Measurements from ENCODE around the gene MIS12. TPM values are rescaled to one million over a fixed set of nuclear protein-coding genes. Genes with fewer than 3 reads are reported as not detected.

The MIS12 gene
- total and polyA plus RNA-seq, 2 of the 4 experiments (the other 2 are of a cell fraction), result 7.5 to 11.7 TPM

GRCh38 chr17:5443728-5444127, 42.6 kb upstream of the MIS12 start:
- POLR2A ChIA-PET (ENCODE audit: unreplicated experiment), result no interaction called here
- Histone ChIP-seq H3K23ac (ENCODE audit: low read depth, low read length) (no peak overlapping the region), H3K36me3 (ENCODE audit: control insufficient read depth, insufficient read depth, low read length) (peaks cover 31% of the 10 kb centered on the region), H3K27ac (ENCODE audit: insufficient read depth, low read length) (no peak overlapping the region), H4K5ac (ENCODE audit: low read depth, low read length) (no peak overlapping the region), H3K9ac (ENCODE audit: low read depth, low read length) (no peak overlapping the region), H2BK20ac (ENCODE audit: low read depth, low read length) (no peak overlapping the region), H4K20me1 (ENCODE audit: insufficient read depth, low read length) (no peaks in the 10 kb centered on the region), H3K56ac (ENCODE audit: extremely low read depth, insufficient read depth, low read length) (no peak overlapping the region), H2AK5ac (ENCODE audit: low read depth, low read length) (no peak overlapping the region), H4K8ac (ENCODE audit: low read depth in 2 of 2, low read length in 2 of 2) (no peak overlapping the region), H3K4me3 (ENCODE audit: insufficient read depth, low read depth, low read length) (no peak overlapping the region), H2BK120ac (ENCODE audit: low read depth, low read length) (no peak overlapping the region), H3K4ac (ENCODE audit: low read depth, low read length) (no peak overlapping the region), H3K9me1 (ENCODE audit: insufficient read depth, low read length) (no peaks in the 10 kb centered on the region), H3K9me3 (ENCODE audit: control insufficient read depth, insufficient read depth, low read length) (no peaks in the 10 kb centered on the region), H3K27me3 (ENCODE audit: control insufficient read depth, insufficient read depth, low read length) (no peaks in the 10 kb centered on the region), H3K79me1 (ENCODE audit: low read depth in 1 of 2, low read length in 2 of 2) (peaks cover 8 to 20% of the 10 kb centered on the region in 2 experiments; a peak in 3 of 4 replicates), H3K14ac (replicated peaks; ENCODE audit: low read depth, low read length) (no peak overlapping the region), H3K4me2 (ENCODE audit: low read depth, low read length) (no peak overlapping the region), H3K4me1 (ENCODE audit: control insufficient read depth, insufficient read depth, low read length) (no peaks in the 10 kb centered on the region), H2AFZ (replicated peaks; ENCODE audit: low read length, poor library complexity) (no peak overlapping the region), H2BK15ac (ENCODE audit: low read depth, low read length) (no peak overlapping the region), H3K18ac (ENCODE audit: low read depth, low read length) (no peak overlapping the region), H4K91ac (ENCODE audit: insufficient read depth, low read depth, low read length) (no peak overlapping the region), H2BK5ac (ENCODE audit: low read depth, low read length, poor library complexity, severe bottlenecking) (no peak overlapping the region), H2AK9ac (replicated peaks; ENCODE audit: low read depth, low read length, poor library complexity) (no peak overlapping the region)
- ATAC-seq (ENCODE audit: low read depth) (no peak), DNase-seq (no peak)
- intact Hi-C loops (cut with micrococcal nuclease) (no loop called here), dilution Hi-C loops (cut with HindIII; ENCODE audit: low sequenced_read_pairs, unreplicated experiment) (no loop called here), in situ Hi-C loops (cut with MboI; ENCODE audit: low sequenced_read_pairs) (loop anchor here (5.0 kb wide), 1 partner anchor 196 kb away; no protein-coding TSS in a partner anchor)
- CTCF ChIA-PET, result no interaction called here
- BruUV-seq (replicated peaks), result no TSS peak
- no peak for TF ChIP-seq RFX5 (IDR thresholded peaks at IDR 0.05; ENCODE audit: low read depth, low read length)
- TF ChIP-seq BHLHE40 (IDR thresholded peaks at IDR 0.05; ENCODE audit: low read depth, low read length), result no peak
- no peak for TF ChIP-seq POLR2A (IDR thresholded peaks at IDR 0.05; ENCODE audit: low read depth, low read length)
- no peak for TF ChIP-seq RAD21 (IDR thresholded peaks at IDR 0.05; ENCODE audit: low read length)
- 100% methylated on average over 2 of the region's 6 CpGs; no CpG with 5 or more reads in 1 of the 2 experiments for WGBS, 2 experiments (ENCODE audit: extremely low coverage in 2 of 2, insufficient read length in 1 of 2)

Measured in IMR-90 (cell line).